MM.1S (cell line): ENCODE results near the gene AMOTL1.

Source experiments
- CTCF ChIP-seq: fragments of 300-600 bp; sonication (generic); IDR thresholded peaks from 2 replicates; pipeline ENCODE4 v1.5.1; 2016; ENCODE audit warnings: antibody characterized with exemption, low read length, mixed read lengths
- EZH2phosphoT487 ChIP-seq: fragments of 300-600 bp; sonication (generic); IDR thresholded peaks from 2 replicates; pipeline ENCODE4 v1.6.1; 2018; ENCODE audit warnings: antibody characterized with exemption, low read length

GRCh38 chr11:94785509-94785908, 17.4 kb downstream of the AMOTL1 start:
- no peak for TF ChIP-seq EZH2phosphoT487
- no peak for TF ChIP-seq CTCF
